Breast epithelium (tissue), 3 donors: Measurements from ENCODE around the gene NDST4.

ENCODE experiments used
- CTCF ChIP-seq, 3 donors: fragments of 450-650 bp; IDR thresholded peaks; one replicate each; pipeline ENCODE4 v1.5.1; 2016 to 2017; ENCODE audit warnings: antibody characterized with exemption in 3 of 3, mild to moderate bottlenecking in 3 of 3, moderate library complexity in 3 of 3
- POLR2A ChIP-seq: fragments of 450-650 bp; IDR thresholded peaks from one replicate; pipeline ENCODE4 v1.6.1; 2016; ENCODE audit warnings: antibody characterized with exemption, mild to moderate bottlenecking, moderate library complexity
- POLR2AphosphoS5 ChIP-seq, 3 donors: sonication (generic); formaldehyde crosslinking; IDR thresholded peaks; one replicate each; pipeline ENCODE4 v1.6.1; 2017; ENCODE audit warnings: antibody characterized with exemption in 3 of 3

- no peak for TF ChIP-seq CTCF (IDR thresholded peaks at IDR 0.05)
- no peak for TF ChIP-seq POLR2A
- TF ChIP-seq POLR2AphosphoS5 (IDR thresholded peaks at IDR 0.05), result no peak
These were observed 299.5 kb downstream of the NDST4 start for GRCh38 chr4:114813961-114814360.
